ENCODE measurements around the gene DCTN2. TPM values are rescaled to one million over a fixed set of nuclear protein-coding genes. Genes with fewer than 3 reads are reported as not detected.

DCTN2 gene
- 79.5 and 89.1 TPM in 2 replicates for total RNA-seq

GRCh38 chr12:57546438-57547287, at the start of gene DCTN2:
Gene DCTN2 (minus strand): TSS chr12:57547192. CDS start chr12:57547063, 129 bp downstream.

GRCh38 chr12:57590864-57591781, 44.1 kb upstream of the DCTN2 start, which contains the start of gene PIP4K2C:
Gene PIP4K2C (plus strand): TSS chr12:57591192. CDS start chr12:57591290, 98 bp downstream.

GRCh38 chr12:57549909-57550640, 3.1 kb upstream of the DCTN2 start, which contains the start of gene KIF5A:
Gene KIF5A (plus strand): TSS chr12:57550044. CDS start chr12:57550272, 228 bp downstream.

GRCh38 chr12:57522011-57522886, 24.7 kb downstream of the DCTN2 start, which contains the start of gene MBD6:
Gene MBD6 (plus strand): TSS chr12:57522824. CDS start chr12:57524304, 1,480 bp downstream.

GRCh38 chr12:57520053-57520818, 26.8 kb downstream of the DCTN2 start, which contains the start of gene DDIT3:
Gene DDIT3 (minus strand): TSS chr12:57520514. CDS start chr12:57517406, 3,108 bp downstream.

GRCh38 chr12:57487597-57488401, 59.2 kb downstream of the DCTN2 start, which contains the start of gene MARS1:
Gene MARS1 (plus strand): TSS chr12:57488068. CDS start chr12:57488091, 23 bp downstream.

Other genes with a start within 250 kb of the DCTN2 start
- gene R3HDM2, start 116.1 kb downstream of the DCTN2 start, total RNA-seq: 6.9 and 8.7 TPM in 2 replicates
- gene INHBC, start 112.4 kb downstream of the DCTN2 start, total RNA-seq: not detected in 2 replicates
- 0.38 and 0.85 TPM in 2 replicates for gene INHBE, start 91.9 kb downstream of the DCTN2 start, total RNA-seq
- gene GLI1, start 87.4 kb downstream of the DCTN2 start, total RNA-seq: under 0.01 and 0.38 TPM in 2 replicates
- 0.38 TPM in 1 of 2 replicates, not detected in the other for gene ARHGAP9, start 67.3 kb downstream of the DCTN2 start, total RNA-seq
- gene MARS1, start 59.1 kb downstream of the DCTN2 start, total RNA-seq: 81.5 and 172 TPM in 2 replicates
- gene DDIT3, start 26.7 kb downstream of the DCTN2 start, total RNA-seq: 17.6 and 85.4 TPM in 2 replicates
- gene MBD6, start 24.4 kb downstream of the DCTN2 start, total RNA-seq: 2.9 and 3.9 TPM in 2 replicates
- gene KIF5A, start 2.9 kb upstream of the DCTN2 start, total RNA-seq: 0.19 and 0.28 TPM in 2 replicates
- gene PIP4K2C, start 44.0 kb upstream of the DCTN2 start, total RNA-seq: 18.2 and 19.2 TPM in 2 replicates
- gene DTX3, start 57.6 kb upstream of the DCTN2 start, total RNA-seq: 5.4 and 14.7 TPM in 2 replicates
- gene ARHGEF25, start 64.2 kb upstream of the DCTN2 start, total RNA-seq: 12.5 and 27.1 TPM in 2 replicates
- gene B4GALNT1, start 86.0 kb upstream of the DCTN2 start, total RNA-seq: 1.9 and 2.8 TPM in 2 replicates
- gene OS9, start 146.9 kb upstream of the DCTN2 start, total RNA-seq: 133 and 376 TPM in 2 replicates
- 0.19 and 0.28 TPM in 2 replicates for gene AGAP2, start 191.6 kb upstream of the DCTN2 start, total RNA-seq
- gene TSPAN31, start 197.8 kb upstream of the DCTN2 start, total RNA-seq: 86.3 and 103 TPM in 2 replicates
- gene CDK4, start 205.1 kb upstream of the DCTN2 start, total RNA-seq: 146 and 166 TPM in 2 replicates
- gene MARCHF9, start 207.9 kb upstream of the DCTN2 start, total RNA-seq: 0.77 and 3.1 TPM in 2 replicates
- 0.19 and 1.1 TPM in 2 replicates for gene CYP27B1, start 219.9 kb upstream of the DCTN2 start, total RNA-seq
- 5.9 and 15.7 TPM in 2 replicates for gene METTL1, start 224.9 kb upstream of the DCTN2 start, total RNA-seq
- 3.8 and 12.1 TPM in 2 replicates for gene EEF1AKMT3, start 225.4 kb upstream of the DCTN2 start, total RNA-seq
- gene TSFM, start 235.6 kb upstream of the DCTN2 start, total RNA-seq: 16.1 and 22.6 TPM in 2 replicates